Pancreas (tissue), 10 donors: Measurements from ENCODE around the gene TIAM1. TPM values are rescaled to one million over a fixed set of nuclear protein-coding genes. Genes with fewer than 3 reads are reported as not detected.

Source experiments
- ATAC-seq, 4 donors: fragments of 200-7000 bp; cut with Tn5 transposase; one replicate each; pipeline versions ENCODE4 v1.8.0 to v1.9.1; 2020; ENCODE audit warnings: mild to moderate bottlenecking in 4 of 4, moderate library complexity in 4 of 4
- DNase-seq, 6 donors: peaks; one replicate each; pipeline ENCODE4 v3.0.0-alpha.2; 2020
- FAIRE-seq: peaks from 2 replicates; lab custom pipeline; 2012; peaks lifted over from hg19 to GRCh38; lab: Jason Lieb, UNC
- H3K27ac ChIP-seq, 4 donors: fragments of 200-600 bp; sonication (generic); 1 replicate in 3 of 4; 2 replicates in 1 of 4; pipeline versions ENCODE4 v1.5.0 to v1.8.0; 2020
- H3K27me3 ChIP-seq, 4 donors: fragments of 200-600 bp; one replicate each; pipeline ENCODE4 v1.8.0; 2021
- H3K36me3 ChIP-seq, 3 donors: fragments of 200-600 bp; sonication (generic) in 1 of 3; one replicate each; pipeline versions ENCODE4 v1.5.0 to v1.8.0; 2020 to 2021
- H3K4me1 ChIP-seq, 3 donors: fragments of 200-600 bp; one replicate each; pipeline ENCODE4 v1.8.0; 2021
- H3K4me3 ChIP-seq, 4 donors: fragments of 200-600 bp; sonication (generic) in 2 of 4; one replicate each; pipeline versions ENCODE4 v1.5.0 to v1.8.0; 2020 to 2021
- H3K9me3 ChIP-seq, 4 donors: fragments of 200-600 bp; one replicate each; pipeline ENCODE4 v1.8.0; 2021
- WGBS, 2 donors: extraction: QIAGEN DNeasy Blood & Tissue Kit; methylation state at CpG; one replicate each; pipeline ENCODE4 v1.1.7; 2013; 5-methylcytosine and 5-hydroxymethylcytosine counted together
- intact Hi-C, 3 donors: fragments of 100-400 bp; cut with DNase I; formaldehyde crosslinking; loops; one replicate each; pipeline versions ENCODE4 v1.11.1 to v1.14.2; 2022
- polyA plus RNA-seq, 2 donors: library from polyadenylated mRNA; stranded (reverse); fragments of 200-250 nt; gene quantifications; one replicate each; pipeline ENCODE4 v1.2.3, GENCODE V29; 2013
- total RNA-seq, 6 donors: library from RNA; stranded (reverse); fragmentation: NEBNext Ultra II Directional in 4 of 6; extraction: Animal tissue kit (Norgen Biotek cat#: 25700) in 4 of 6; gene quantifications; one replicate each; pipeline versions ENCODE4 v1.2.1 to v1.2.4, GENCODE V29; 2021 to 2023
- TF ChIP-seq, protein P1 (sequence below), 4 donors: fragments of 200-600 bp; sonication (generic) in 3 of 4; IDR thresholded peaks; one replicate each; pipeline versions ENCODE4 v1.5.0 to v1.8.0; 2021; ENCODE audit warnings: antibody characterized with exemption in 4 of 4
- donor health status: healthy with polysubstance abuse.
- donor health status: DM: no; HTN: no; CAD: no; lungs with moderate emphysema.
- donor health status: DM: no; HTN: no; CAD: no.
- donor health status: control.
- donor health status: control.
- donor health status: Bipolar disorder and iron deficiency.
- donor health status: DM: yes; HTN: yes; CAD: no.
- donor health status: DM: no; HTN: no; CAD: no.
- donor health status: DM: no; HTN: no; CAD: no.
- donor health status: DM: yes; HTN: yes; CAD: no.

TIAM1 gene
- total and polyA plus RNA-seq, 8 donors = 1.7 to 7.7 (median 4.0) TPM

- H3K27me3 ChIP-seq = peaks cover 0 to 10% (median 0%) of the 10 kb centered on the region in 4 donors
- H3K4me3 ChIP-seq = no peak overlapping the region
- no peaks in the 10 kb centered on the region for H3K4me1 ChIP-seq
- no peak overlapping the region for H3K27ac ChIP-seq
- no peaks in the 10 kb centered on the region for H3K36me3 ChIP-seq
- WGBS, 2 donors = 52 to 76% methylated on average over 2 of the region's 2 CpGs
- intact Hi-C loops = no loop called here
- FAIRE-seq (no peak), ATAC-seq (no peak), DNase-seq (no peak)
- TF ChIP-seq, protein P1, sequence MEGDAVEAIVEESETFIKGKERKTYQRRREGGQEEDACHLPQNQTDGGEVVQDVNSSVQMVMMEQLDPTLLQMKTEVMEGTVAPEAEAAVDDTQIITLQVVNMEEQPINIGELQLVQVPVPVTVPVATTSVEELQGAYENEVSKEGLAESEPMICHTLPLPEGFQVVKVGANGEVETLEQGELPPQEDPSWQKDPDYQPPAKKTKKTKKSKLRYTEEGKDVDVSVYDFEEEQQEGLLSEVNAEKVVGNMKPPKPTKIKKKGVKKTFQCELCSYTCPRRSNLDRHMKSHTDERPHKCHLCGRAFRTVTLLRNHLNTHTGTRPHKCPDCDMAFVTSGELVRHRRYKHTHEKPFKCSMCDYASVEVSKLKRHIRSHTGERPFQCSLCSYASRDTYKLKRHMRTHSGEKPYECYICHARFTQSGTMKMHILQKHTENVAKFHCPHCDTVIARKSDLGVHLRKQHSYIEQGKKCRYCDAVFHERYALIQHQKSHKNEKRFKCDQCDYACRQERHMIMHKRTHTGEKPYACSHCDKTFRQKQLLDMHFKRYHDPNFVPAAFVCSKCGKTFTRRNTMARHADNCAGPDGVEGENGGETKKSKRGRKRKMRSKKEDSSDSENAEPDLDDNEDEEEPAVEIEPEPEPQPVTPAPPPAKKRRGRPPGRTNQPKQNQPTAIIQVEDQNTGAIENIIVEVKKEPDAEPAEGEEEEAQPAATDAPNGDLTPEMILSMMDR (IDR thresholded peaks at IDR 0.05) = no peak
- H3K9me3 ChIP-seq = no peaks in the 10 kb centered on the region
Measured at GRCh38 chr21:31345136-31345535, 1.1 kb upstream of the TIAM1 start.

- Histone ChIP-seq H3K4me1 (no peaks in the 10 kb centered on the region), H3K27ac (no peak overlapping the region), H3K36me3 (no peaks in the 10 kb centered on the region), H3K27me3 (peaks cover 0 to 10% (median 0%) of the 10 kb centered on the region in 4 donors), H3K4me3 (peak overlapping the region in 1 of 4 donors; percentile 41), H3K9me3 (no peaks in the 10 kb centered on the region)
- 2 to 9% methylated on average over 2 of the region's 2 CpGs for WGBS, 2 donors
- no peak for DNase-seq
- TF ChIP-seq, protein P1 (IDR thresholded peaks at IDR 0.05) = no peak
- intact Hi-C loops = no loop called here
- no peak for FAIRE-seq
- peak in 2 of 4 donors; percentile 14 to 15 for ATAC-seq
Measured at GRCh38 chr21:31343030-31343510, 991 bp downstream of the TIAM1 start.

GRCh38 chr21:31342348-31342747 lies 1.7 kb downstream of the TIAM1 start:
- intact Hi-C loops = no loop called here
- Histone ChIP-seq H3K9me3 (no peaks in the 10 kb centered on the region), H3K4me1 (no peaks in the 10 kb centered on the region), H3K4me3 (no peak overlapping the region), H3K36me3 (no peaks in the 10 kb centered on the region), H3K27me3 (peaks cover 0 to 10% (median 0%) of the 10 kb centered on the region in 4 donors), H3K27ac (no peak overlapping the region)
- FAIRE-seq = no peak
- no peak for DNase-seq
- WGBS, 2 donors = 47 to 61% methylated on average over 3 of the region's 3 CpGs
- ATAC-seq = no peak
- TF ChIP-seq, protein P1 (IDR thresholded peaks at IDR 0.05) = no peak

DNA sequence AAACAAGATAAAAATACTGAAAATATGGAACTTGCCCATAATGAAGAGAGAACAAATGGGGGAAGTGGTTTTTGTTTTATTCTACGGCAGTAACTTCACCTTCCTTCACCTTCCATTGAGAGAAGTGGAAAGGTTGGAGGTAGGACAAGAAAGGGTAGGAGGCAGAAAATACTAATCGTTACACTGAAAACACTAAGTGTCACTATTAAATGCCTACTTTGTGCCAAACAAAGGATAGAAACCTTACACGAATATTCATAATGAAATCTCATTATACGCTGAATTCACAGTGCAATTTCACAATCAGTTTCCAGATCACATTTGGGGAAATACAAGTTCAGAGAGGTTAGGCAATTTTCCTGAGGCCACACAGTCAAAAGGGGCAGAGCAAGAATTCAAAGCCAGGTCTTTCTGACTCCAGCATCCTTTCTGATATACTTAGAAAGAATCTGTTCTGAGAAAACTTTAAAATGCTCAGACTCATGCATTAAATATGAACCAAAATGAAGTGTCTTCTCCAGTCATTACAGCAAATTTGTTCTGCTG lies 3.0 kb downstream of the TIAM1 start:
- TF ChIP-seq, protein P1 (IDR thresholded peaks at IDR 0.05) = no peak
- FAIRE-seq (no peak), ATAC-seq (no peak), DNase-seq (no peak)
- Histone ChIP-seq H3K9me3 (no peaks in the 10 kb centered on the region), H3K27me3 (peaks cover 0 to 10% (median 0%) of the 10 kb centered on the region in 4 donors), H3K4me1 (no peaks in the 10 kb centered on the region), H3K27ac (no peak overlapping the region), H3K4me3 (no peak overlapping the region), H3K36me3 (no peaks in the 10 kb centered on the region)
- WGBS, 2 donors = 65 to 87% methylated on average over 4 of the region's 4 CpGs
- intact Hi-C loops = no loop called here

DNA sequence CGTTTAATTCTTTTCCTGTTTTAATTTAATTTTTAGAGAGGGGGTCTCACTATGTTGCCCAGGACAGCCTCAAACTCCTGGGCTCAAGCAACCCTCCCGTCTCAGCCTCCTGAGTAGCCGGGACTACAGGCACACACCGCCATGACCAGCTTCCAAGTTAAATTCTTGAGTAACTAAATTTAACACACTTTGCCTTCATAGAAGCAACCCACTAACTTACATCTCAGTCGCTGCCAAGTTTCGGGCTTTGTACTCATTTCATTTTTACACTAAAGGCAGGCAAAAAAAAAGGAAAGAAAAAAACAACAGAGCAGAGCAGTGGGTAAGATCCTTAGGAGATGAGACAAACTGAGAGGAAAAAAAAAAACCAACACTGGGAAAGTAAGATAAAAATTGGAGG lies 3.5 kb downstream of the TIAM1 start:
- 60 to 84% methylated on average over 6 of the region's 6 CpGs for WGBS, 2 donors
- Histone ChIP-seq H3K4me3 (no peak overlapping the region), H3K4me1 (no peaks in the 10 kb centered on the region), H3K27me3 (peaks cover 0 to 10% (median 0%) of the 10 kb centered on the region in 4 donors), H3K36me3 (no peaks in the 10 kb centered on the region), H3K9me3 (no peaks in the 10 kb centered on the region), H3K27ac (no peak overlapping the region)
- FAIRE-seq = no peak
- intact Hi-C loops = no loop called here
- ATAC-seq = no peak
- TF ChIP-seq, protein P1 (IDR thresholded peaks at IDR 0.05) = no peak
- no peak for DNase-seq
